DMS 273 (cell line): Measurements from ENCODE around the gene FOXC1.

Experiments used
- DNase-seq: peaks from one replicate; lab custom pipeline; 2025; ENCODE audit not compliant: unreplicated experiment; lab: John Stamatoyannopoulos, UW

FOXC1 gene

DNA sequence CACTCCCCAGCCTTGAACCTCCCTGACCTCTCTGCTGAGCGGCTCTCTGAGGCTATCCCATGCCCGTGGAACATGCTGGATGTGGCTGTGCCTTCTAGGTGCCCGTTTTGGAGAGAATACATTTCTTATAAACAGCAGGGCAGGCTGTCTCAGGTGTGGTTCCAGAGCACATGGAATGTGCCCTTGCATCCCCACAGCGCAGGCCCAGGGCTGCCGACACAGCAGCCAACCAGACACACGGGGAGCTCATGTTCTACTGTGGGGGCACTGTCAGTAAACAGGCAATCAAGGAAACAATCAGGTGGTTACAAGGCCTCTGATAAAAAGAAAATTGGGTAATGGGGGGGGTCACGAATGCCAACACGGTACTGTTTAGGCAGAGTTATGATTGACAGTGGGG lies 30.8 kb downstream of the FOXC1 start:
- no peak for DNase-seq

- no peak for DNase-seq
Measured at GRCh38 chr6:1641343-1641885, 31.7 kb downstream of the FOXC1 start.

DNA sequence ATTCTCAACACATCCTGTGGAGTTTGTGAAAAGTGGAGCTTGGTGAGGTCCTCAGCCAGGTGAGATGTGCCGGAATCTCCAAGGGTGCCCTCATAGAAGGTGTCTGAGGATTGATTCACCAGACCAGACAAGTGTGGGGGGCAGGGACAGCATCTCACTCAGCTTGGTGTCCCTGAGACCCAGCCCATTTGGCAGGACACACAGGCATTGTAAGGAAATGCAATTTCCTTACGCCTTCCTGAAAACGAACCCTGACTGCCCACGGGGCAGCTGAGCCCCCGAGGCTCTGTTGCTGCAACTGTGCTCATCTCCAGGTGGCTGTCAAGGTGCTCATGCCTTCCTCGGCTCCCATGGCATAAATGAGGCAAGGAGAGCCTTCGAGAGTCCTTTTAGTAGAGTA lies 33.4 kb downstream of the FOXC1 start:
- no peak for DNase-seq

- DNase-seq = no peak
Measured at GRCh38 chr6:1643830-1644445, 34.2 kb downstream of the FOXC1 start.

DNA sequence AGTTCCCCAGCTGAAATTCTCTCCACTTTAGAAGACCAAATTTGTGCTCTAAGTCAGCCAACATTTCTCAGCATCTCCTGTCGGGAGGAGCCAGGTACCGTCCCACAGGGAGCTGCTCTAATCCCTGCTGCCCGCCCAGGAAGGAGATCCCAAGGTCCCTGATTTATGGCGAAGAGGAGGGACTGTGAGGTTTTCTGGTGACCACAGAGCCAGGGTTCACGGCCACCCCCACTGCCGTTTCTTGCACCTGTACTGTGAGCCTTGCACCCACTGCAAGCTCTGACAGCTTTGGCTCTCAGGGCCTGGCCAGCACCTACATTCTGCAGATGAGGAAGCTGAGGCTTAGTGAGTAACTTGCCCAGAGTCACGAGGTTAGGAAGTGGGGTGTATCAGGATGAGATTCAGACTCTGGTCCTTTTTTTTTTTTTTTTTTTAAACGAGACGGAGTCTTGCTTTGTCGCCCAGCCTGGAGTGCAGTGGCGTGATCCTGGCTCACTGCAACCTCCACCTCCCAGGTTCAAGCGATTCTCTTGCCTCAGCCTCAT lies 34.9 kb downstream of the FOXC1 start:
- no peak for DNase-seq

DNA sequence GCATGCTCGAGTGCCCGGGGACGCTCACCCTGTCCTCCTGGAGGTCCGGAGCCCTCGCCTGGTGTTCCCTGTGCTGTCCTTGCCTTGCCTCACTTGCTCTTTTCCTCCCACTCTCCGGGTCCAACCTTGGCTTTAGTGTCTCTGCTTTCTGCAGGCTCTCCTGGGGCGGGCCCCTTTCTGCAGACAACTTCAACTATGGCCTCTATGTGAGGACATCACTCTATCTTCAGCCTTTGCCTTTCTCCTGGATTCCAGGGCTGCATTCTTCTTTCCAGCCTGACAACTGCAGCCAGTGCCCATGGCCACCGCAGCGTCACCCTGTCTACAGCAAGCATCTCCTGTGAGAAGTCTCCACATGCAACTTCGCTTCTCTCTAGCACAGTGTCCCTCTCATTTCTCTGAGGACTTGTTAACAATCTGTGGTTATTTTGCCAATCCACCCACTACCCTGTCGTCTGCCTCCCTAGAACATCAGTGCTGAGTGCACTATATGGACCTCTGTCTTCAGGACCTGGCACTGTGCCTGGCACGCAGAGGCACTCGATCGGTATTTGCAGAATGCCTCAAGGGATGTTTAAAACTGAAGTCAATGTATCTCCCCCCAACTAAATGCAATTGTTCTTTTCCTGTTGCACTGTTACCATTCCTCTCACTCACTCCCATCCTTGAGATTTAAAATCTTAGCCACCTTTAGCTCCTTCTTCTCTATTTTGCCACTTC lies 35.9 kb downstream of the FOXC1 start:
- DNase-seq = no peak

DNA sequence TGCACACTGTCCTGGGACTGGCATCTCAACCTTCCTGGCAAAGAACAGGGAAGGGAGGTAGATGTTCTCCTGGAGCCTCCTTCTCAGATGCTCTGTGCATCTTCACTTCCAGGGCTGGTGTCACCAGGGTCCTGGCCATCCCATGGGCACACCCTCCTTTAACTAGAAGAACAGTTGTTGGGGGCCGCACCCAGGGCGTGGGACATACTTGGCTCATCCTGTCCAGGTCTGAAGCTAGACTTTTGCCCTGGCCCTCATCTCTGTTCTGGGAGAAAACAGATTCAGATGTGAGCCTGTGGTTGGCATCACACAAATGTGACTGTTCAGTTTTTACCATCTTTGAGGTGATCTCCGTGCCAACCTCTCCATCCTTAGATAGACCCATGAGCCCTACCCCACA lies 41.6 kb downstream of the FOXC1 start:
- no peak for DNase-seq

DNA sequence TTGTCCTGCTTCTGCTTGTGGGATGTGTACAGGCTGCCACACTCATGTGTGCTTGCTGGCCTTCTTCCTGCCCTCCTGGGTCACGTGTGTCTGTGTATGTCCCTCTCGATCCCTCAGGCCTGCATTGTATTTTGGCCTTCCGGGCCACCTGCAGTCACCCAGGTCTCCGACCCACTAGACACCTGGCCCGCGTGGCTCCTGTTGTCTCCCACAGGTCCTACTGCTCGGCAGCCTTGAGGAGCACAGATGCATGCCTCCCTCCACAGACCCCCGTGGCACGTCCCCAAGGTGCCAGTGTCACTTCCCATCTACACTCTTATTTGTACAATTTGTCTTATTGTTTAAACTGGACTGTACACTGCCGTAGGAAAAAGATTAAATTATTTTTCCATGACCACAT lies 43.1 kb downstream of the FOXC1 start:
- no peak for DNase-seq

- no peak for DNase-seq
Measured at GRCh38 chr6:1654054-1654453, 44.3 kb downstream of the FOXC1 start.

GRCh38 chr6:1657116-1657770 lies 47.5 kb downstream of the FOXC1 start:
- DNase-seq = no peak

GRCh38 chr6:1657771-1658165 lies 48.1 kb downstream of the FOXC1 start:
- DNase-seq = no peak

- no peak for DNase-seq
Measured at GRCh38 chr6:1658212-1659005, 48.7 kb downstream of the FOXC1 start.

- DNase-seq = no peak
Measured at GRCh38 chr6:1659816-1660215, 50.1 kb downstream of the FOXC1 start.

DNA sequence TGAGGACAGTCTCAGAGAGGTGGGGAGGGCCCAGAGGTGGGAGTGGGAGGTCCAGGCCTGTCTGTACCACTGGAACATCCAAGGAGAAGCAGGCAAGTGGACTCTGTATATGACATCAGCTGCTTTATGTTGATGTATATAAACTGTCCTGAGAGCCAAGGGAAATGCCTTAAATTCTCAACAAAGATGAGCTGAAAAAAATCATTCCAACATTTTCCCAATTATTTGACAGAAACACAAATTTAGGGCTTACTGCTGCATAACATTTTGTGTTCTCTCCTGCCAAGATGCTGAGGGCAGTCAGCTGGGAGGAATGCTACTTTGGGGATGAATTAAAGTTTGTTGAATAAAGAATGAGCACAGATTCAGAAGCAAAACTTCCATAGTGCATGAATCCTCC lies 52.8 kb downstream of the FOXC1 start:
- DNase-seq = no peak
